Measurements from ENCODE around the gene CRIM1.

CRIM1 gene

GRCh38 chr2:36577884-36578283, 222.3 kb downstream of the CRIM1 start:
- DNase-seq (ENCODE audit: low read depth in 2 of 2) = no peak

DNA sequence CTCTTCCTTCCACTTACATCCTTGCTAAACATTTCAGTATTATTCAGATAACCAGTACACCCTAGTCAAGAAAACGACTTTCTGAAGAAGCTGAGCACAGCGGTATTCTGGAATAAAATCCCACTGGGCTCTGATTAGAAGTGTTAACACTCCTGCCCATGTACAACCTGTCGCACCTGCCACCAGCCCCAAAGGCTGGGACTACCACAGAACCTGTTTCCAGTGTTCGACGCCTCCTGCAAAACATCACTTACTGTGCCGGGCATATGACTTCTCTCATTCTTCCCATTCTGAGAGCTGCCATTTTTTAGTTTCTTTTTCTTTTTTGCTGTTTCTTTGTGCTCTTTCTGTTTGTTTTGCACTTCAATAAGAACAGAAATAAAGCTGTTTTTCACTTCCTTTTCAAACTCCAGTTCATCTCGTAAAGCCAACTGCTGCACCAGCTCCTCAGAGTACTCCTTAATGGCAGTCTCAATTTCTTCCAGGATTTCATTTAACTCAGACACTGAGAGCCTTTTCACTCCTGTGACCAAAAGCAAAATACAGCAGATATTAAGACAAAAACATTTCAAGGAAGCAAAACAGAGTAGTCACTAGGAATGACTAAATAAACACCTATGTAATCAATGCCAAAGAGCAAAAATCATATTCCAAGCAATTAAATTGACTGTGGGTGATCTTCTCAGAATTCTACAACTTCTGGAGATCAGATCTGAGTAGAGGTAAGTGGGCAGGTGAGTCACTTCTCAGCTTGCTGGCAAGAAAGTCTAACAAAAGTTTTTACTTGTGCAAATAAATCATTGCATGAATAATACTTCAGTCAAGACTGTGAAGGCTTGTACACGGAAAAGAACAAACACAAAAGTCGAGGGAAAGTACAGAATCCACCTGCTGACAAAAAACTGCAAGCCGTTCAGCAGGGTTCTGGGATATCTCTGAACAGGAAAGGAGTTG, 223.0 kb downstream of the CRIM1 start:
- no peak for DNase-seq (ENCODE audit: low read depth in 2 of 2)

DNA sequence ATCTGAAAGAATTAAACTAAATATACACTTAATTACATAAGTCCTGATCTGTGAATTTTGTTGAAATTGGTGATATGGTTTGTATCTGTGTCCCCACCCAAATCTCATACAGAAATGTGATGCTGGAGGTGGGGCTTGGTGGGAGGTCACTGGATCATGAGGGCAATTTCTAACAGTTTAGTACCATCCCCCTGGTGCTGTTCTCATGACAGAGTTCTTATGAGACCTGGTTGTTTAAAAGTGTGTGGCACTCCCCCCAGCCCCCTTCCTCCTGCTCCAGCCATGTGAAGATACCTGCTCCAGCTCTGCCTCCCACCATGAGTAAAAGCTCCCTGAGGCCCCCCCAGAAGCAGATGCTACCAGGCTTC, 223.7 kb downstream of the CRIM1 start:
- no peak for DNase-seq (ENCODE audit: low read depth in 2 of 2)

GRCh38 chr2:36582538-36582937, 227.0 kb downstream of the CRIM1 start:
- DNase-seq (ENCODE audit: low read depth in 2 of 2) = no peak

DNA sequence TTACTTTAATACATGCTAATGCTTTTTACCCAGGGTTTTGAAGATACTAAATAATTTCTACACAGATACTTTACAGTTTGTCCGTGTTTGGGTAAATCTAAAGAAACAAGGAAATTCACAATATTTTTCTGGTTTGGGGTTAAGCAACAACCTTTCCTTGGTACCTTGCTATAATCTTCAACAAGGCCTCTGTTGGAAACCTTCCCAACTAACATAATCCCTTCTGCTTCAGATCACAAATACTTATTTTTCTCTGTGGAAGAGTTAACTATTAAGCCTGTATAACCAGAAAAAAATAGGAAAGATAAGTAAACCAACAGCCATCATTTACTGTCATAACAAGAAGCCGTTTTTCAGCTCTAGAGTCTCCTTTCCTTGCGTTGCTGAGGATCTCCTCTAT, 227.4 kb downstream of the CRIM1 start:
- no peak for DNase-seq (ENCODE audit: low read depth in 2 of 2)

GRCh38 chr2:36584148-36584794, 228.7 kb downstream of the CRIM1 start:
- no peak for DNase-seq (ENCODE audit: low read depth in 2 of 2)

- DNase-seq (ENCODE audit: low read depth in 2 of 2) = no peak
These were observed 231.1 kb downstream of the CRIM1 start for GRCh38 chr2:36586672-36587071.

DNA sequence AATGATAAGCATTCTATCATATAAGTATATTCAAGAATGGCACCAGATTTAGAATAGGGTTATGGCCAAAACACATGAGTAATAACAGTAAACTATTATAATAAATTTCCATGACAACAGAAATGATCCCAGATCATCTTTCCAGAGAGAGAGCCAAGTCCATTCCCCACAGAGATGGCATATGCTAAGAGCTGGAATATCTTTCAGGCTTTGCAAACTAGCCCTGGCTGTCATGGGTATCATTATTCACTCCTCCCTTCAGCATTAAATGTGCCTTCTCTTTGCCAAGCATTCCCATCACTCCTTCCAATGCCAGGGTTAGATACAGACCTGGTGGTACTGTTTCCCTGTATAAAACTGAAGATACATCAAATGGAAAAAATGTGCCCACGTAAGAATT, 231.5 kb downstream of the CRIM1 start:
- no peak for DNase-seq (ENCODE audit: low read depth in 2 of 2)

GRCh38 chr2:36587556-36587955, 232.0 kb downstream of the CRIM1 start:
- DNase-seq (ENCODE audit: low read depth in 2 of 2) = no peak

- no peak for DNase-seq (ENCODE audit: low read depth in 2 of 2)
These were observed 233.7 kb downstream of the CRIM1 start for GRCh38 chr2:36589230-36589630.

- no peak for DNase-seq (ENCODE audit: low read depth in 2 of 2)
These were observed 239.3 kb downstream of the CRIM1 start for GRCh38 chr2:36594849-36595248.

DNA sequence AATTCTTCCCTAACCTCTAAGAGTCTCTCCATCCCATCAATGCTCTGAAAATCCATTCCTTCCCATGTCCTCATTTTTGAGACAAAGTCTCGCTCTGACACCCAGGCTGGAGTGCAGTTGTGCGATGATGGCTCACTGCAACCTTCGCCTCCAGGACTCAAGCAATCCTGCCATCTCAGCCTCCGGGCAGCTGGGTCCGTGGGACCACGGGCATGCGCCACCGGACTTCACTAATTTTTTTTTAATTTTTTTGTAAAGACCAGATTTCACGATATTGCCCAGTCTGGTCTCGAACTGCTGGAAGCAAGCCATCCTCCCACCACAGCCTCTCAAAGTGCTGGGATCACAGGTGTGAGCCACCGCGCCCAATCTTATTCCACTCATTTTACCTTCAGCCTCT, 240.8 kb downstream of the CRIM1 start:
- DNase-seq (ENCODE audit: low read depth in 2 of 2) = no peak

DNA sequence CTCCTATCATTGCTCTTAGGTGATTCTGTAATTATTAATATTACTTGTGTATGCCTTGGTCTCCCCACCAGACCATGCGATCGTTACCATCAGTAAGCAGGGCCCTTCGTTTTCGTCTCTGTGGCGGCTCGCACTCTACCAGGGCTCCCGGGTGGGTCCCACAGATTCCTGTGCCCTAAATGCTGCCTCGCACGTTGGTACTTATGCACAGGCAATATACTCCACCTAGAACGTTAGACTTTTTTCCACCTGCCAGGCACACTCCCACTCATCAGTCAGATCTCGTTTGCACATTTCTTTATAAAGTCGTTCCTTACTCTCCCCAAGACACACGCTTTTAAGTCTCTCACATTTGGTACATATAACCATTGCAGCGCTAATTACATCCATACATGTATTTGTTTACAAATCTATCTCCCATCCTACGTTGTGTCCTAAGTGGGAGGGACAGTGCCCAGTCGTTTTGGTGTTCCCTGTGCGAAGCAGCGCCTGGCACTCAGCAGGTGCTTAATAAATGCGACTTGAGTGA, 241.5 kb downstream of the CRIM1 start:
- no peak for DNase-seq (ENCODE audit: low read depth in 2 of 2)

GRCh38 chr2:36597532-36598377, 242.2 kb downstream of the CRIM1 start, which contains the start of gene FEZ2:
TSS of gene FEZ2 (minus strand) at chr2:36598168. CDS start at chr2:36598142, 26 bp downstream.
- peak; percentile 53 to 57 for DNase-seq (ENCODE audit: low read depth in 2 of 2)

All from activated CD4-positive, alpha-beta T cell treated with anti-CD3 and anti-CD28 coated beads for 24 hours (primary cell).